ENCODE data around the gene PLEKHA6.

The PLEKHA6 gene

GRCh38 chr1:204337036-204337429 lies 22.7 kb downstream of the PLEKHA6 start:
- DNase-seq (ENCODE audit: low read depth) = no peak
- TF ChIP-seq CTCF (conservative IDR thresholded peaks at IDR 0.05; ENCODE audit: low read depth, low read length) = no peak
- no peak overlapping the region for H3K4me3 ChIP-seq (ENCODE audit: low read depth, low read length)

GRCh38 chr1:204336421-204337035 lies 23.2 kb downstream of the PLEKHA6 start:
- DNase-seq (ENCODE audit: low read depth) = no peak
- no peak overlapping the region for H3K4me3 ChIP-seq (ENCODE audit: low read depth, low read length)
- TF ChIP-seq CTCF (conservative IDR thresholded peaks at IDR 0.05; ENCODE audit: low read depth, low read length) = no peak

- DNase-seq (ENCODE audit: low read depth) = no peak
- no peak for TF ChIP-seq CTCF (conservative IDR thresholded peaks at IDR 0.05; ENCODE audit: low read depth, low read length)
- H3K4me3 ChIP-seq (ENCODE audit: low read depth, low read length) = no peak overlapping the region
These were observed 24.2 kb downstream of the PLEKHA6 start for GRCh38 chr1:204335533-204335932.

GRCh38 chr1:204335085-204335484 lies 24.6 kb downstream of the PLEKHA6 start:
- no peak overlapping the region for H3K4me3 ChIP-seq (ENCODE audit: low read depth, low read length)
- TF ChIP-seq CTCF (conservative IDR thresholded peaks at IDR 0.05; ENCODE audit: low read depth, low read length) = no peak
- DNase-seq (ENCODE audit: low read depth) = peak; percentile 33

- no peak for TF ChIP-seq CTCF (conservative IDR thresholded peaks at IDR 0.05; ENCODE audit: low read depth, low read length)
- no peak overlapping the region for H3K4me3 ChIP-seq (ENCODE audit: low read depth, low read length)
- DNase-seq (ENCODE audit: low read depth) = no peak
These were observed 25.3 kb downstream of the PLEKHA6 start for GRCh38 chr1:204334455-204334854.

GRCh38 chr1:204333427-204333826 lies 26.3 kb downstream of the PLEKHA6 start:
- TF ChIP-seq CTCF (conservative IDR thresholded peaks at IDR 0.05; ENCODE audit: low read depth, low read length) = no peak
- no peak for DNase-seq (ENCODE audit: low read depth)
- H3K4me3 ChIP-seq (ENCODE audit: low read depth, low read length) = no peak overlapping the region

GRCh38 chr1:204331847-204332487 lies 27.8 kb downstream of the PLEKHA6 start:
- no peak for DNase-seq (ENCODE audit: low read depth)
- TF ChIP-seq CTCF (conservative IDR thresholded peaks at IDR 0.05; ENCODE audit: low read depth, low read length) = no peak
- no peak overlapping the region for H3K4me3 ChIP-seq (ENCODE audit: low read depth, low read length)

All from choroid plexus epithelial cell (primary cell).